WTC11 (cell line): ENCODE measurements around the gene RASSF8. TPM values are rescaled to one million over a fixed set of nuclear protein-coding genes. Genes with fewer than 3 reads are reported as not detected.
A peak's percentile ranks its signal among the peaks of the same experiment; 100 is the strongest.

ENCODE experiments used
- ATAC-seq: fragments of 200-7000 bp; cut with Tn5 transposase; 2 replicates; pipeline ENCODE4 v1.10.0; 2021; ENCODE audit warnings: mild to moderate bottlenecking, moderate library complexity
- CTCF ChIA-PET: fragments of 300-600 bp; sonication (Branson Sonifier 250); formaldehyde crosslinking; loops from one replicate; lab custom pipeline; 2021; ENCODE audit warnings: antibody characterized with exemption; lab: Charles Lee
- POLR2A ChIA-PET: fragments of 350-600 bp; sonication (Branson Sonifier 250); formaldehyde crosslinking; loops from one replicate; lab custom pipeline; 2021; ENCODE audit warnings: antibody characterized with exemption; lab: Charles Lee
- DNase-seq: peaks from one replicate; pipeline ENCODE4 v3.0.0; 2021; ENCODE audit warnings: low spot score
- H3K27ac Mint-ChIP-seq: 2 replicates; pipeline ENCODE4 v1.8.0; 2021; ENCODE audit warnings: mixed read lengths
- H3K27me3 Mint-ChIP-seq: 2 replicates; pipeline ENCODE4 v1.8.0; 2021; ENCODE audit warnings: low read depth, mild to moderate bottlenecking, moderate library complexity, mixed read lengths
- H3K36me3 Mint-ChIP-seq: 2 replicates; pipeline ENCODE4 v1.8.0; 2021; ENCODE audit warnings: mixed read lengths
- H3K4me1 Mint-ChIP-seq: 2 replicates; pipeline ENCODE4 v1.8.0; 2022; ENCODE audit warnings: mixed read lengths
- H3K4me3 Mint-ChIP-seq: 2 replicates; pipeline ENCODE4 v1.8.0; 2021; ENCODE audit warnings: mild to moderate bottlenecking, moderate library complexity, mixed read lengths
- H3K9me3 Mint-ChIP-seq: 2 replicates; pipeline ENCODE4 v1.8.0; 2021; ENCODE audit warnings: mixed read lengths
- E2F5 ChIP-seq: sonication (generic); formaldehyde crosslinking; IDR thresholded peaks from 2 replicates; pipeline ENCODE4 v1.8.1; 2022; ENCODE audit warnings: mild to moderate bottlenecking, moderate library complexity, missing genetic modification reagents
- EMX1 ChIP-seq: fragments of 250-450 bp; sonication (Bioruptor Pico); IDR thresholded peaks from 2 replicates; pipeline ENCODE4 v1.8.0; 2021; ENCODE audit warnings: mild to moderate bottlenecking
- ESRRA ChIP-seq: sonication (generic); formaldehyde crosslinking; IDR thresholded peaks from 2 replicates; pipeline ENCODE4 v1.8.1; 2022; ENCODE audit warnings: mild to moderate bottlenecking, missing genetic modification reagents, borderline replicate concordance
- ETV6 ChIP-seq: sonication (generic); formaldehyde crosslinking; IDR thresholded peaks from 2 replicates; pipeline ENCODE4 v1.8.1; 2022; ENCODE audit warnings: mild to moderate bottlenecking, missing genetic modification reagents
- FOXJ3 ChIP-seq: sonication (generic); formaldehyde crosslinking; IDR thresholded peaks from 2 replicates; pipeline ENCODE4 v1.9.0; 2021; ENCODE audit warnings: missing genetic modification reagents, mild to moderate bottlenecking, borderline replicate concordance
- FOXK1 ChIP-seq: sonication (generic); formaldehyde crosslinking; IDR thresholded peaks from 2 replicates; pipeline ENCODE4 v1.8.0; 2022; ENCODE audit warnings: mild to moderate bottlenecking, moderate library complexity, missing genetic modification reagents
- FOXP1 ChIP-seq: sonication (generic); formaldehyde crosslinking; IDR thresholded peaks from 2 replicates; pipeline ENCODE4 v1.8.0; 2022; ENCODE audit warnings: missing genetic modification reagents, mild to moderate bottlenecking, moderate library complexity, borderline replicate concordance
- GABPB1 ChIP-seq: sonication (generic); formaldehyde crosslinking; IDR thresholded peaks from 2 replicates; pipeline ENCODE4 v1.8.1; 2023; ENCODE audit warnings: mild to moderate bottlenecking, missing genetic modification reagents
- IRF1 ChIP-seq: sonication (generic); formaldehyde crosslinking; IDR thresholded peaks from 2 replicates; pipeline ENCODE4 v1.8.0; 2023; ENCODE audit warnings: missing genetic modification reagents
- JAZF1 ChIP-seq: fragments of 250-450 bp; sonication (Bioruptor Pico); IDR thresholded peaks from 2 replicates; pipeline ENCODE4 v1.9.0; 2021; ENCODE audit warnings: moderate library complexity, mild to moderate bottlenecking, inconsistent platforms
- JUN ChIP-seq: sonication (generic); formaldehyde crosslinking; IDR thresholded peaks from 2 replicates; pipeline ENCODE4 v1.8.0; 2023; ENCODE audit warnings: mild to moderate bottlenecking, missing genetic modification reagents
- NR1H2 ChIP-seq: sonication (generic); formaldehyde crosslinking; IDR thresholded peaks from 2 replicates; pipeline ENCODE4 v1.9.0; 2021; ENCODE audit warnings: mild to moderate bottlenecking, moderate library complexity, missing genetic modification reagents
- NR2C2 ChIP-seq: sonication (generic); formaldehyde crosslinking; IDR thresholded peaks from 2 replicates; pipeline ENCODE4 v1.8.0; 2022; ENCODE audit warnings: mild to moderate bottlenecking, missing genetic modification reagents
- NR3C1 ChIP-seq: sonication (generic); formaldehyde crosslinking; conservative IDR thresholded peaks from 2 replicates; pipeline ENCODE4 v1.8.1; 2023; ENCODE audit warnings: low read depth, mild to moderate bottlenecking, missing genetic modification reagents
- PRRX2 ChIP-seq: fragments of 250-450 bp; sonication (Bioruptor Pico); IDR thresholded peaks from 2 replicates; pipeline ENCODE4 v1.8.0; 2021; ENCODE audit warnings: mild to moderate bottlenecking
- SMAD3 ChIP-seq: sonication (generic); formaldehyde crosslinking; IDR thresholded peaks from 2 replicates; pipeline ENCODE4 v1.8.0; 2022; ENCODE audit warnings: missing genetic modification reagents, mild to moderate bottlenecking, borderline replicate concordance
- SMAD4 ChIP-seq: sonication (generic); formaldehyde crosslinking; IDR thresholded peaks from 2 replicates; pipeline ENCODE4 v1.8.0; 2022; ENCODE audit warnings: mild to moderate bottlenecking, missing genetic modification reagents
- SP1 ChIP-seq: sonication (generic); formaldehyde crosslinking; conservative IDR thresholded peaks from 2 replicates; pipeline ENCODE4 v1.8.1; 2022; ENCODE audit warnings: missing genetic modification reagents
- TCF7 ChIP-seq: sonication (generic); formaldehyde crosslinking; IDR thresholded peaks from 2 replicates; pipeline ENCODE4 v1.8.0; 2022; ENCODE audit warnings: mild to moderate bottlenecking, low read depth, missing genetic modification reagents, moderate library complexity
- ZNF232 ChIP-seq: sonication (generic); formaldehyde crosslinking; IDR thresholded peaks from 2 replicates; pipeline ENCODE4 v1.8.0; 2022; ENCODE audit warnings: mild to moderate bottlenecking, missing genetic modification reagents
- ZNF396 ChIP-seq: fragments of 250-450 bp; sonication (Bioruptor Pico); IDR thresholded peaks from 2 replicates; pipeline ENCODE4 v1.8.0; 2021; ENCODE audit warnings: mild to moderate bottlenecking, moderate library complexity, borderline replicate concordance
- ZNF423 ChIP-seq: fragments of 250-450 bp; sonication (Bioruptor Pico); IDR thresholded peaks from 2 replicates; pipeline ENCODE4 v2.1.2; 2022; ENCODE audit warnings: mild to moderate bottlenecking, moderate library complexity
- ZNF512 ChIP-seq: sonication (generic); formaldehyde crosslinking; IDR thresholded peaks from 2 replicates; pipeline ENCODE4 v1.8.1; 2022; ENCODE audit warnings: missing genetic modification reagents, borderline replicate concordance
- total RNA-seq: library from RNA; stranded (reverse); gene quantifications from 3 replicates; pipeline ENCODE4 v1.2.3, GENCODE V29; 2021
- TF ChIP-seq, protein P1 (sequence below): sonication (generic); formaldehyde crosslinking; IDR thresholded peaks from 2 replicates; pipeline ENCODE4 v1.8.1; 2023; ENCODE audit warnings: mild to moderate bottlenecking, missing genetic modification reagents, moderate library complexity
- TF ChIP-seq, protein P2 (sequence below): sonication (generic); formaldehyde crosslinking; IDR thresholded peaks from 2 replicates; pipeline ENCODE4 v1.8.1; 2023; ENCODE audit warnings: mild to moderate bottlenecking, missing genetic modification reagents, borderline replicate concordance
- TF ChIP-seq, protein P3 (sequence below): fragments of 250-450 bp; sonication (Bioruptor Pico); IDR thresholded peaks from 2 replicates; pipeline ENCODE4 v1.8.0; 2021; ENCODE audit warnings: mild to moderate bottlenecking

Gene RASSF8
- total RNA-seq, 1 experiment from 2014 or later = 48.6 TPM

GRCh38 chr12:26009593-26009992, 51.1 kb downstream of the RASSF8 start:
- POLR2A ChIA-PET = no interaction called here
- Mint-ChIP-seq H3K4me3 (no peak overlapping the region), H3K9me3 (no peaks in the 10 kb centered on the region), H3K27me3 (no peaks in the 10 kb centered on the region), H3K27ac (peak overlapping the region; percentile 12; the same call in 1 of the 2 replicates)
- DNase-seq (no peak), ATAC-seq (no peak)
- no peak for TF ChIP-seq NR2C2
- TF ChIP-seq TCF7 = no peak
- TF ChIP-seq ESRRA = no peak
- TF ChIP-seq JAZF1 (CRISPR knock-in tag) = no peak
- TF ChIP-seq ZNF512 = no peak
- TF ChIP-seq GABPB1 = no peak
- no peak for TF ChIP-seq E2F5 (CRISPR knock-in tag)
- no peak for TF ChIP-seq IRF1
- TF ChIP-seq, all 79 proteins: peak for 0
- CTCF ChIA-PET = no interaction called here
- H3K36me3 Mint-ChIP-seq = no peaks in the 10 kb centered on the region
- peaks cover 44% of the 10 kb centered on the region for H3K4me1 Mint-ChIP-seq

DNA sequence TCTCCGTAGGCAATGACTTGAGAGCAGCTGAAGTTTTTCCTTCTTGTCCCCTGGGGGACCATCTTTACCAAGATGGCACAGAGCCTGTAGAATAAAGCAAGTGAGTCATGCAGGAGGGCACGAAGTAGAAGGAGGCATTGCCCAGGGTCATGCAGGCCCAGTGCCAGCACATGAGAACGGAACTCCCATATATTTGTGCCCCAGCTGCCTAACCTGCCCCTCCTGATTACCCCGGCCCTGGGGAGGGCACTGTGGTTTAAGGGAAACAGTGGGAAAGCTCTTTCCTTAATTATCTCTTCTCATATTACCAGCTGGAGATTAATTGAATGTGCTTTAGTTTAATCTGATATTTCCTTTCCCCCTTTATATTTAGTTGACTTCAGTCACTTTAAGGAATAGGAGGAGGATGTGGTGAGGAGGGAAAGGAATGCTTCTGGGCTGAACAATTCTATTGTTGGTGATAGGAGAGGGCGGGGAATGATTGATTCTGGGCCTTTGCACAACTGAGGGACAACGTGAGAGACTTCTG, 51.9 kb downstream of the RASSF8 start:
- TF ChIP-seq ETV6 (CRISPR knock-in tag) = no peak
- TF ChIP-seq SMAD4 (CRISPR knock-in tag) = no peak
- no peak for TF ChIP-seq ZNF423 (CRISPR knock-in tag)
- TF ChIP-seq JAZF1 (CRISPR knock-in tag) = no peak
- no peaks in the 10 kb centered on the region for H3K9me3 Mint-ChIP-seq
- no peak overlapping the region for H3K4me3 Mint-ChIP-seq
- no peaks in the 10 kb centered on the region for H3K36me3 Mint-ChIP-seq
- POLR2A ChIA-PET = no interaction called here
- no peak overlapping the region for H3K27ac Mint-ChIP-seq
- H3K4me1 Mint-ChIP-seq = peaks cover 49% of the 10 kb centered on the region
- DNase-seq (no peak), ATAC-seq (peak; percentile 57)
- CTCF ChIA-PET = no interaction called here
- no peaks in the 10 kb centered on the region for H3K27me3 Mint-ChIP-seq

DNA sequence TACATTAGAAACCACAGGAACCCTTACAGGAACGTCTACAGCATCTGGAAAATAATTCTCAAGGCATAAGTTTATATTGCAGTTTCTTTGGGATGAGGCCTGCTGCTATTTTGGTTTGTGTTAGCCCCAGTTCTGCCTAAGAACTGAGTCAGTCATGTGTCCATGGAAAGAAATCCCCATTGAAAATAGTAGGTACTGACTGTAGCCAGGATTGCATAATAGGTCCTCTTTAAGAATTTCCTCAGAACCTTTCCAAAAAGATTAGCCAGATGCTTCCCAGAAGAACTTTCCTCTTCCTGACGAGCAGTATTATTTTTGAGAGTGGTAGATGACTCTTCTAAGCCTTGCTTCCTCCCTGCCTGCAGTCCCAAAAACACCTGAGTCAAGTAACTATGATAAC, 52.6 kb downstream of the RASSF8 start:
- ATAC-seq = no peak
- H3K27ac Mint-ChIP-seq = no peak overlapping the region
- CTCF ChIA-PET = no interaction called here

GRCh38 chr12:26014085-26014484, 55.6 kb downstream of the RASSF8 start:
- DNase-seq (no peak), ATAC-seq (no peak)
- Mint-ChIP-seq H3K9me3 (no peaks in the 10 kb centered on the region), H3K27ac (no peak overlapping the region; the same call in 1 of the 2 replicates), H3K36me3 (no peaks in the 10 kb centered on the region), H3K4me1 (peaks cover 51% of the 10 kb centered on the region), H3K4me3 (no peak overlapping the region), H3K27me3 (no peaks in the 10 kb centered on the region)
- ChIA-PET POLR2A (no interaction called here), CTCF (no interaction called here)
- TF ChIP-seq JAZF1 (CRISPR knock-in tag) (no peak), SMAD3 (CRISPR knock-in tag) (no peak), NR3C1 (no peak), EMX1 (CRISPR knock-in tag) (no peak), FOXK1 (CRISPR knock-in tag) (no peak), ZNF232 (CRISPR knock-in tag) (no peak)
- TF ChIP-seq, protein P1, sequence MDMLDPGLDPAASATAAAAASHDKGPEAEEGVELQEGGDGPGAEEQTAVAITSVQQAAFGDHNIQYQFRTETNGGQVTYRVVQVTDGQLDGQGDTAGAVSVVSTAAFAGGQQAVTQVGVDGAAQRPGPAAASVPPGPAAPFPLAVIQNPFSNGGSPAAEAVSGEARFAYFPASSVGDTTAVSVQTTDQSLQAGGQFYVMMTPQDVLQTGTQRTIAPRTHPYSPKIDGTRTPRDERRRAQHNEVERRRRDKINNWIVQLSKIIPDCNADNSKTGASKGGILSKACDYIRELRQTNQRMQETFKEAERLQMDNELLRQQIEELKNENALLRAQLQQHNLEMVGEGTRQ (CRISPR knock-in tag) = no peak
- TF ChIP-seq, protein P2, sequence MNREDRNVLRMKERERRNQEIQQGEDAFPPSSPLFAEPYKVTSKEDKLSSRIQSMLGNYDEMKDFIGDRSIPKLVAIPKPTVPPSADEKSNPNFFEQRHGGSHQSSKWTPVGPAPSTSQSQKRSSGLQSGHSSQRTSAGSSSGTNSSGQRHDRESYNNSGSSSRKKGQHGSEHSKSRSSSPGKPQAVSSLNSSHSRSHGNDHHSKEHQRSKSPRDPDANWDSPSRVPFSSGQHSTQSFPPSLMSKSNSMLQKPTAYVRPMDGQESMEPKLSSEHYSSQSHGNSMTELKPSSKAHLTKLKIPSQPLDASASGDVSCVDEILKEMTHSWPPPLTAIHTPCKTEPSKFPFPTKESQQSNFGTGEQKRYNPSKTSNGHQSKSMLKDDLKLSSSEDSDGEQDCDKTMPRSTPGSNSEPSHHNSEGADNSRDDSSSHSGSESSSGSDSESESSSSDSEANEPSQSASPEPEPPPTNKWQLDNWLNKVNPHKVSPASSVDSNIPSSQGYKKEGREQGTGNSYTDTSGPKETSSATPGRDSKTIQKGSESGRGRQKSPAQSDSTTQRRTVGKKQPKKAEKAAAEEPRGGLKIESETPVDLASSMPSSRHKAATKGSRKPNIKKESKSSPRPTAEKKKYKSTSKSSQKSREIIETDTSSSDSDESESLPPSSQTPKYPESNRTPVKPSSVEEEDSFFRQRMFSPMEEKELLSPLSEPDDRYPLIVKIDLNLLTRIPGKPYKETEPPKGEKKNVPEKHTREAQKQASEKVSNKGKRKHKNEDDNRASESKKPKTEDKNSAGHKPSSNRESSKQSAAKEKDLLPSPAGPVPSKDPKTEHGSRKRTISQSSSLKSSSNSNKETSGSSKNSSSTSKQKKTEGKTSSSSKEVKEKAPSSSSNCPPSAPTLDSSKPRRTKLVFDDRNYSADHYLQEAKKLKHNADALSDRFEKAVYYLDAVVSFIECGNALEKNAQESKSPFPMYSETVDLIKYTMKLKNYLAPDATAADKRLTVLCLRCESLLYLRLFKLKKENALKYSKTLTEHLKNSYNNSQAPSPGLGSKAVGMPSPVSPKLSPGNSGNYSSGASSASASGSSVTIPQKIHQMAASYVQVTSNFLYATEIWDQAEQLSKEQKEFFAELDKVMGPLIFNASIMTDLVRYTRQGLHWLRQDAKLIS = no peak

More for the DNA sequence above, 52.6 kb downstream of the RASSF8 start:
- DNase-seq = no peak
- no peaks in the 10 kb centered on the region for H3K27me3 Mint-ChIP-seq
- TF ChIP-seq FOXJ3 (CRISPR knock-in tag) (no peak), FOXP1 (no peak), ZNF396 (CRISPR knock-in tag) (no peak), SP1 (CRISPR knock-in tag) (no peak), JUN (CRISPR knock-in tag) (no peak), PRRX2 (CRISPR knock-in tag) (no peak), NR1H2 (CRISPR knock-in tag) (no peak)
- TF ChIP-seq, protein P3, sequence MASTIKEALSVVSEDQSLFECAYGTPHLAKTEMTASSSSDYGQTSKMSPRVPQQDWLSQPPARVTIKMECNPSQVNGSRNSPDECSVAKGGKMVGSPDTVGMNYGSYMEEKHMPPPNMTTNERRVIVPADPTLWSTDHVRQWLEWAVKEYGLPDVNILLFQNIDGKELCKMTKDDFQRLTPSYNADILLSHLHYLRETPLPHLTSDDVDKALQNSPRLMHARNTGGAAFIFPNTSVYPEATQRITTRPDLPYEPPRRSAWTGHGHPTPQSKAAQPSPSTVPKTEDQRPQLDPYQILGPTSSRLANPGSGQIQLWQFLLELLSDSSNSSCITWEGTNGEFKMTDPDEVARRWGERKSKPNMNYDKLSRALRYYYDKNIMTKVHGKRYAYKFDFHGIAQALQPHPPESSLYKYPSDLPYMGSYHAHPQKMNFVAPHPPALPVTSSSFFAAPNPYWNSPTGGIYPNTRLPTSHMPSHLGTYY (CRISPR knock-in tag) = no peak
- H3K4me3 Mint-ChIP-seq = no peak overlapping the region
- no peaks in the 10 kb centered on the region for H3K9me3 Mint-ChIP-seq
- POLR2A ChIA-PET = no interaction called here
- H3K4me1 Mint-ChIP-seq = peaks cover 51% of the 10 kb centered on the region
- H3K36me3 Mint-ChIP-seq = no peaks in the 10 kb centered on the region
